HG02870 (cell line): ENCODE results near the gene NAPA.

Source experiments
- ATAC-seq: cut with Tn5 transposase; IDR thresholded peaks from one replicate; pipeline ENCODE4 v1.9.1; 2021; ENCODE audit warnings: mild to moderate bottlenecking, moderate library complexity; ENCODE audit not compliant: unreplicated experiment

NAPA gene

GRCh38 chr19:47526798-47527197 lies 11.9 kb upstream of the NAPA start:
- no peak for ATAC-seq

GRCh38 chr19:47523473-47523872 lies 8.6 kb upstream of the NAPA start:
- no peak for ATAC-seq

GRCh38 chr19:47521473-47522180 lies 6.8 kb upstream of the NAPA start:
- ATAC-seq, result no peak

GRCh38 chr19:47520839-47521238 lies 6.0 kb upstream of the NAPA start:
- no peak for ATAC-seq

- ATAC-seq, result no peak
These were observed 5.5 kb upstream of the NAPA start for GRCh38 chr19:47520343-47520806.

GRCh38 chr19:47518854-47519253 lies 4.0 kb upstream of the NAPA start:
- ATAC-seq, result no peak

GRCh38 chr19:47518139-47518538 lies 3.3 kb upstream of the NAPA start:
- no peak for ATAC-seq

GRCh38 chr19:47514151-47514868 lies 553 bp downstream of the NAPA start:
- no peak for ATAC-seq

- no peak for ATAC-seq
These were observed 1.9 kb downstream of the NAPA start for GRCh38 chr19:47512948-47513319.

GRCh38 chr19:47512183-47512947 lies 2.5 kb downstream of the NAPA start:
- ATAC-seq, result no peak

- no peak for ATAC-seq
These were observed 3.2 kb downstream of the NAPA start for GRCh38 chr19:47511681-47512080.

GRCh38 chr19:47511128-47511517 lies 3.7 kb downstream of the NAPA start:
- no peak for ATAC-seq

- ATAC-seq, result no peak
These were observed 4.2 kb downstream of the NAPA start for GRCh38 chr19:47510516-47511127.

GRCh38 chr19:47509973-47510372 lies 4.9 kb downstream of the NAPA start:
- ATAC-seq, result no peak

- no peak for ATAC-seq
These were observed 5.6 kb downstream of the NAPA start for GRCh38 chr19:47509170-47509847.

- ATAC-seq, result no peak
These were observed 6.1 kb downstream of the NAPA start for GRCh38 chr19:47508721-47509120.

- ATAC-seq, result no peak
These were observed 6.8 kb downstream of the NAPA start for GRCh38 chr19:47507924-47508553.

- no peak for ATAC-seq
These were observed 7.9 kb downstream of the NAPA start for GRCh38 chr19:47507012-47507411.

- ATAC-seq, result no peak
These were observed 8.4 kb downstream of the NAPA start for GRCh38 chr19:47506459-47506858.

GRCh38 chr19:47505506-47505905 lies 9.4 kb downstream of the NAPA start:
- ATAC-seq, result no peak
